Fibroblast of mammary gland (primary cell): ENCODE measurements around the gene EBLN1.
"Not testable (repeated sequence)": the region's sequence is repeated elsewhere in the genome, so short reads cannot be mapped to it uniquely, and the experiment has no call there.

ENCODE experiments used
- DNase-seq: peaks from one replicate; pipeline ENCODE4 v3.0.0-alpha.2; 2010; ENCODE audit warnings: low read depth
- H3K4me3 ChIP-seq: 2 replicates; pipeline ENCODE4 v1.5.1; 2011; ENCODE audit warnings: low read depth, mild to moderate bottlenecking, low read length, moderate library complexity; ENCODE audit not compliant: control insufficient read depth
- TF ChIP-seq, protein P1 (sequence below): conservative IDR thresholded peaks from 2 replicates; pipeline ENCODE4 v1.5.1; 2011; ENCODE audit warnings: low read depth, low read length, inconsistent platforms; ENCODE audit not compliant: control insufficient read depth, insufficient read depth

The EBLN1 gene

DNA sequence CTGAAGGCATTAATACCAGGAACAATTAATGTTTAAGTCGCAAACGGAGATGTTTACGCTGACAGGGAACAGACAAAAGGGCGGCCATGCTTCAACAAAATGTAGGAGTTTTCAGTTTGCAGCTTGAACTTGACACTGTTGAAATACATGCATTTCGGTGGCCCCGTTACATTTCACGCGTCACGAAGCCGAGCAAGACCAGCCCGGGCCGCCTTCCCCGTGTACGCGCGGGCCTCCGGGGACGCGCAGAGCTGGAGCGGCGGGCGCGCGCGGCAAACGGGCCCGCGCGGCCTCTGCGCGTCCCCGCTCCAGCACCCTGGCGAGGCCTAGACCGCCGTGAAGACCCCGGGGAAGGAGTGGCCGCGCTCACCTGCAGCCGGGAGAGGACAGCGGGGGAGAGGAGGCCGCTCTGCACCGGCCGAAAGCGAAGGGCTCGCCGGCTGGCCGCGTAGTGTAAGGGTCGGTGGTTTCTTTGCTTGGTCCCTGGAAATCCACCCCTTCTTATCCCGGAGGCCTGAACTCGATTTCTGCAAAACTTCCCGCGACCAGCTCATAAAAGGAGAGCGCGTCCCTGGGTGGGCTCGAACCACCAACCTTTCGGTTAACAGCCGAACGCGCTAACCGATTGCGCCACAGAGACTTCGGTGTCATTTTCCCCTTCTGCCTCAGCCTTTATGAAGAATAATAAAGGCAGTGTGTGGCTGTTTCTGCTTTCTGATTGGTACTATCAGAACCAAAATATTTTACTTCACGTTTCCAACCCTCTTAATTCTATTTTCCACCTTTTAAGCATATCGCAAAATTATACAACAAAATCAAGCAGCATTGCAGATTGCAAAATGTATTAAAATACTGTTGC is 11.4 kb upstream of the EBLN1 start:
- peak overlapping the region; percentile 71 for H3K4me3 ChIP-seq
- TF ChIP-seq, protein P1, sequence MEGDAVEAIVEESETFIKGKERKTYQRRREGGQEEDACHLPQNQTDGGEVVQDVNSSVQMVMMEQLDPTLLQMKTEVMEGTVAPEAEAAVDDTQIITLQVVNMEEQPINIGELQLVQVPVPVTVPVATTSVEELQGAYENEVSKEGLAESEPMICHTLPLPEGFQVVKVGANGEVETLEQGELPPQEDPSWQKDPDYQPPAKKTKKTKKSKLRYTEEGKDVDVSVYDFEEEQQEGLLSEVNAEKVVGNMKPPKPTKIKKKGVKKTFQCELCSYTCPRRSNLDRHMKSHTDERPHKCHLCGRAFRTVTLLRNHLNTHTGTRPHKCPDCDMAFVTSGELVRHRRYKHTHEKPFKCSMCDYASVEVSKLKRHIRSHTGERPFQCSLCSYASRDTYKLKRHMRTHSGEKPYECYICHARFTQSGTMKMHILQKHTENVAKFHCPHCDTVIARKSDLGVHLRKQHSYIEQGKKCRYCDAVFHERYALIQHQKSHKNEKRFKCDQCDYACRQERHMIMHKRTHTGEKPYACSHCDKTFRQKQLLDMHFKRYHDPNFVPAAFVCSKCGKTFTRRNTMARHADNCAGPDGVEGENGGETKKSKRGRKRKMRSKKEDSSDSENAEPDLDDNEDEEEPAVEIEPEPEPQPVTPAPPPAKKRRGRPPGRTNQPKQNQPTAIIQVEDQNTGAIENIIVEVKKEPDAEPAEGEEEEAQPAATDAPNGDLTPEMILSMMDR = no peak
- peak; percentile 90 for DNase-seq

DNA sequence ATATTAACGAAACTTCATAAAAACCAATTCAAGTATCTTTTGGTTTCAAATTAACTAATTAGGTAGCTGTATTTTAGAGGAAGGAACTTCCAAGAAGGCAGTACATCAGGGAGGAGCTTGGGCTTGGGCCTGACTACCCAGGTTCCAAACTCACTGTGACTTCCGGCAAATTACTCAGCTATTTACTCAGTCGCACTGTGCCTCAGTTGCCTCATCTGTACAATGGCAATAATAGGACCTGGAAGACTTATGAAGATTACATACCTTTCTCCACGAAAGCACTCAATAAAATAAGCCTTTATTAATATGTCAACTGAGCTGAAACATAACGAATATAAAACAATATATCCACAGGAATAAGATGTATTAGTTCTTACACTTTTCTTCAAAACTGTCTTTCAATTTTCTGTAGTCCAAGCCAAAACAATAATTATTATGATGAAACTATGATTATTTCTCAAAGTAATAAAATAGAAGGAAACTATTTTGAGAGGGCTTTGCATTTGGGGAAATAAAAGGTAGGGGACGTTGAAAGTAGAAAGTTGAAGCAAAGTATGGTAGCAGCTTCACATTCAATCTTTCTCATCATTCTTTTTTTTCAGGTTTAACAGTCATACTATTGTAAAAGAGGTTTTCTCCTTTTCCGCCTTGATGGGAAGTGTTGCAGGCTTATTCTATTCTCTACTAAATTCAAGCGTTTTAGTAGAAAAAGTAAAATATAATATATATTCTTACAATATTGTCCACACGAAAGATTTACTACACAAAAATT is 10.5 kb upstream of the EBLN1 start:
- TF ChIP-seq, protein P1 = no peak
- H3K4me3 ChIP-seq = peak overlapping the region; percentile 71
- no peak for DNase-seq

DNA sequence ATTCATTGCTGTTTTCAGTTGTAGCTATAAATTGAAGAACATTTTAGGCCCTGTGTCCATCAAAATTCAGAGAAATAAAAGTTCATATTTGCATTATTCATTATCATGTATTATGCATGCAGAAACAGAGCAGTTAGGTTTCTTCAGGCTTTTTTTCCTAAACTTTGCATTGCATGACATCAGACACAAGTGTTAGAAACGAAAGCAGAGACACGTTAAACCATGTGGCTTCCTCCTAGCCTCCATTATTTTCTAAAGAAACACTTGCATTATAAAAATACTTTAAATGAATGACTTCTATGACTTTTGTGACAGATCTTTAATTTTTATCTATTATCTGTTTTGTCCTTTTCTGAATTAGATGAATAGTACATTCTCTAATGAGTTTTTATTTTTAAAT is 8.8 kb upstream of the EBLN1 start:
- no peak overlapping the region for H3K4me3 ChIP-seq
- TF ChIP-seq, protein P1 = no peak
- no peak for DNase-seq

DNA sequence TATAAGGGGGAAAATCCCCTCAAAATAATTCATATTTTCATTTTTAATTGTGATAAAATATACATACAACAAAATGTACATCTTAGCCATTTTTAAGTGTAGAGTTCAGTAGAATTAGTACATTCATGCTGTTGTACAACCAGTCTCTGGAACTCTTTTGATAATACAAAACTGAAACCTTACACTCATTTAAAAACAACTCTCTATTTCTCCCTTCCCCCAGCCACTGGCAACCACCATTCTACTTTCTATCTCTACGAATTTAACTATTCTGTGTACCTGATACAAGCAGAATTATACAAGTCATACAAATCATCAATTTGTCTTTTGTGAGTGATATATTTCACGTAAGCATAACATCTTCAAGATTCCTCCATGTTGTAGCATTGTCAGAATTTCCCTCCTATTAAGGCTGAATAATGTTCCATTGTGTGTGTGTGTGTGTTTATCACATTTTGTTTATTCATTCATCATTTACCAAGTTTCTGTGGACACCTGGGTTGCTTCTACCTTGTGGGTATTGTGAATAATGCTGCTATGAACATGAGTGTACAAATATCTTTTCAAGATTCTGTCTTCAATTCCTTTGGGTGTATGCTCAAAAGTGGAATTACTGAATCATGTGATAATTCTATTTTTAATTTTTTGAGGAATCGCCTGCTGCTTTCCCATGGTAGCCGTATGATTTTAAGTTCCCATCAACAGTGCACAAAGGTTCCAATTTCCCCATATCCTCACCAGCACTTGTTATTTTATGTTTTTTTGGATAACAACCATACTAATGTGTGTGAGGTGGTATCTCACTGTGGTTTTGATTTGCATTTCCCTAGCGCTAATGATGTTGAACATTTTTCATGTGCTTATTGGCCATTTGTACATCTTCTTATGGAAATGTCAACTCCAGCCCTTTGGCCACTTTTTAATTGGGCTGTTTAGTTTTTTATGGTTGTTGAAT is 4.7 kb upstream of the EBLN1 start:
- TF ChIP-seq, protein P1 = no peak
- no peak for DNase-seq
- no peak overlapping the region for H3K4me3 ChIP-seq

DNA sequence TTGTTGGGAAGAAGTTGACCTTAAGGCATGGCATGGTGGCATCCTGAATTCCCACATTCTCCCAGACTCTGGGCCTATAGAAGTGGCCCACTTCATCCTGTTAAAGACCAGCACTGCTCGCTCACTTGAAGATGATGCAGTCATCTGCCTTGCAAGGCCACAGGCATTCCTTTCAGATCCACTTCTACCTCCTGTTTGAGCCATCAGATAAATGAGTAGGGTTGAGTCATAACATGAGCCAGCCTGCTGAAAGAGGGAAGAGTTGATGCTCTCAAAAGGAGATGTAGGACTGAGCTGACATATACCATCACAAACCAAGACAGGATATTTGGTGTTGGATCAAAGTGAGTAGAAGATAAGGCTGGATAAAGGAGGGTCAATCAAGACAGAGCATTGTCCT is 1.5 kb upstream of the EBLN1 start:
- DNase-seq = peak; percentile 47
- TF ChIP-seq, protein P1 = no peak
- no peak overlapping the region for H3K4me3 ChIP-seq

DNA sequence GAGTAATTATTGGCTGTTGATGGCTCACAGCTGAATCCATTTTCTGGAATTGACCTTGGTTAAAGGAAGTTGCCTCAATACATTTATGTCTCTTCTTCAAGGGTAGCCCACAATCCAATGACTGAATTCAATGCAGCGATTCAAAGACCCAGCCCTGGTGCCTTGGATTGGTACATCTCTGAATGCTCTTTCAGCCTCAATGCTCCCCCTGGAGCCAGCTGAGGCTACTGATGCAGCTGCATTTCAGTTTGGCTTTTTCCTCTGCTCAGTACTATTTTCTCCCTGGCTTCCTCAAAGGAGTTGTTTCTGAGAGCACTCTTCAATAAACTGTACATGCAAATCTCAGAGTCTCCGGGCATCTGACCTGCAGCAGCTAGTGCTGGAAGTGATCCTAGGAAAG is 633 bp upstream of the EBLN1 start:
- TF ChIP-seq, protein P1 = peak; percentile 18
- DNase-seq = no peak
- no peak overlapping the region for H3K4me3 ChIP-seq

DNA sequence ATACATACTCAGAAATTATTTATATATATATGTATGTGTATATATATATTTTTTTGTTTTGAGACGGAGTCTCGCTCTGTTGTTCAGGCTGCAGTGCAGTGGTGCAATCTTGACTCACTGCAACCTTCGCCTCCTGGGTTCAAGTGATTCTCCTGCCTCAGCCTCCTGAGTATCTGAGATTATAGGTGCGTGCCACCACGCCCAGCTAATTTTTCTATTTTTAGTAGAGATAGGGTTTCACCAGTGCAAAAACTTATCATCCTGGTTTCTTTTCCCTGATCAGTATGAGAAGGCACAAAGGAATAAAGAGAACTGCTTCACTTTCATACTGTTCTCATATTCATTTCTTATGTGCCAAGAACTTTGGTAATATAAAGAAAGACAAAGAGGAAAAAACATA is 731 bp downstream of the EBLN1 start:
- H3K4me3 ChIP-seq = not testable (repeated sequence)

More for the DNA sequence above, 731 bp downstream of the EBLN1 start:
- not testable (repeated sequence) for DNase-seq
